ENCODE results near the gene NTM. TPM values are rescaled to one million over a fixed set of nuclear protein-coding genes. Genes with fewer than 3 reads are reported as not detected.

Gene NTM
- polyA plus RNA-seq, 1 experiment = 33.6 TPM

DNA sequence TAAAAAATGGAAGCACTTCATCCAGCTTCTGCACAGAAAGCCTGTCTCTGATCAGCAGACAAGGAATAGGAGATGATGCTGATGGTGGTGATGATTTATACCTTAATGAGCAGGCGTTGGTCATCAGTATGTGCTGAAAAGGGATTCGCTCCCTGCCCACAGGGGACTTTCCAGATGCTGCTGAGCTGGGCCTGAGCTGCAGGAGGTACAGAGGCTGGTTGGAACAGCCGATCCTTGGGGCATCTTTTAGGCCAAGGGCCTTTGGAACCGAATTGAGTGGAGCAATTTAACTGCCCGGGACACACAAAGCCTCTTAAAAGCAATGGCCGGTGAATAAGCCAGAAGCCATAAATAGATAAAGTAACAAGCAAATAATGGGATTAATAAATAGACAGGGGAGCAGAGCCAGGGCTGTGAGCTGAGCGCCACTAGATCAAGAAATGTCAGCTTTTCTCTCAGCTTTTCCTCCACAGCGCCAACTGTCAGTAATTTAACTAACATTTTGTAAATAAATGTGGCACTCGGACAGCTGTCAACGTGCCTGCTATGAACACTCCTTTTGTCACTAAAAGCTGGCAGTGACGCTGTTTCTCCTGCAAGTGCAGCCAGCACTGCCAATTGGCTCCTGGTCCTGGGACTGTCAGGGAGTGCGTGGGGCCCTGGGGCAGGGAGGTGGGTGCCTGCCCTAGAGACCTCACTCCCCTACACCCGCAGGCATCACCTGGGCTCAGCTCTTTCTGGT, 562.3 kb downstream of the NTM start:
- ChIA-PET POLR2A (no interaction called here), CTCF (interaction anchor here (1.1 to 2.8 kb wide), 4 partner anchors 10 to 194 kb away, joined by 3 to 9 read pairs (median 4); no protein-coding TSS in a partner anchor)
- TF ChIP-seq, protein P1, sequence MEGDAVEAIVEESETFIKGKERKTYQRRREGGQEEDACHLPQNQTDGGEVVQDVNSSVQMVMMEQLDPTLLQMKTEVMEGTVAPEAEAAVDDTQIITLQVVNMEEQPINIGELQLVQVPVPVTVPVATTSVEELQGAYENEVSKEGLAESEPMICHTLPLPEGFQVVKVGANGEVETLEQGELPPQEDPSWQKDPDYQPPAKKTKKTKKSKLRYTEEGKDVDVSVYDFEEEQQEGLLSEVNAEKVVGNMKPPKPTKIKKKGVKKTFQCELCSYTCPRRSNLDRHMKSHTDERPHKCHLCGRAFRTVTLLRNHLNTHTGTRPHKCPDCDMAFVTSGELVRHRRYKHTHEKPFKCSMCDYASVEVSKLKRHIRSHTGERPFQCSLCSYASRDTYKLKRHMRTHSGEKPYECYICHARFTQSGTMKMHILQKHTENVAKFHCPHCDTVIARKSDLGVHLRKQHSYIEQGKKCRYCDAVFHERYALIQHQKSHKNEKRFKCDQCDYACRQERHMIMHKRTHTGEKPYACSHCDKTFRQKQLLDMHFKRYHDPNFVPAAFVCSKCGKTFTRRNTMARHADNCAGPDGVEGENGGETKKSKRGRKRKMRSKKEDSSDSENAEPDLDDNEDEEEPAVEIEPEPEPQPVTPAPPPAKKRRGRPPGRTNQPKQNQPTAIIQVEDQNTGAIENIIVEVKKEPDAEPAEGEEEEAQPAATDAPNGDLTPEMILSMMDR (IDR thresholded peaks at IDR 0.05; ENCODE audit: insufficient read depth, low read depth, low read length) = no peak
- H3K36me3 ChIP-seq (ENCODE audit: control insufficient read depth, insufficient read depth, low read length) = no peaks in the 10 kb centered on the region
- no peak overlapping the region for H3K4me3 ChIP-seq (ENCODE audit: low read depth, low read length)
- DNase-seq (ENCODE audit: low read depth) = no peak
- H3K27me3 ChIP-seq (ENCODE audit: control insufficient read depth, insufficient read depth, low read length) = no peaks in the 10 kb centered on the region

DNA sequence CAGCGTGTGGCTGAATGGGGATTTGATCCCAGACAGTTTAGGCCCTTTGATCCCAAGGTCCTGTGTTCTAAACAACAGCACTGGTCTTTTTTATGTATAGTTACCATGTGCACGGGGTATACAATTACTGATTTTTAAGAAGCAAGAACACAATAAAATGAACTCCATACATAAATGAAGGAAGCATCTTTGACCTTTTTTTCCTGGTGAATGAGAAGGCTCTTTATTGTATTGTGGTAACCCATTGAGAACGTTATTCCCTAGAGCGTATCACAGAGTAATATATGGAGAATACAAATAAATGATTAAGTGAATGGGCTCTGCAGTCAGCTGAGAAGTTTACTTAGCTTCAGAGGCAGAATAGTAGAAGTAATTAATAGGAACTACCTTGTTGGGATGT, 563.6 kb downstream of the NTM start:
- Histone ChIP-seq H3K4me3 (ENCODE audit: low read depth, low read length) (no peak overlapping the region), H3K27me3 (ENCODE audit: control insufficient read depth, insufficient read depth, low read length) (no peaks in the 10 kb centered on the region), H3K36me3 (ENCODE audit: control insufficient read depth, insufficient read depth, low read length) (no peaks in the 10 kb centered on the region)
- TF ChIP-seq, protein P1 (IDR thresholded peaks at IDR 0.05; ENCODE audit: insufficient read depth, low read depth, low read length) = no peak
- POLR2A ChIA-PET = no interaction called here
- CTCF ChIA-PET = interaction anchor here (2.1 to 2.8 kb wide), 2 partner anchors 18 to 20 kb away, joined by 5 to 9 read pairs; no protein-coding TSS in a partner anchor
- no peak for DNase-seq (ENCODE audit: low read depth)

DNA sequence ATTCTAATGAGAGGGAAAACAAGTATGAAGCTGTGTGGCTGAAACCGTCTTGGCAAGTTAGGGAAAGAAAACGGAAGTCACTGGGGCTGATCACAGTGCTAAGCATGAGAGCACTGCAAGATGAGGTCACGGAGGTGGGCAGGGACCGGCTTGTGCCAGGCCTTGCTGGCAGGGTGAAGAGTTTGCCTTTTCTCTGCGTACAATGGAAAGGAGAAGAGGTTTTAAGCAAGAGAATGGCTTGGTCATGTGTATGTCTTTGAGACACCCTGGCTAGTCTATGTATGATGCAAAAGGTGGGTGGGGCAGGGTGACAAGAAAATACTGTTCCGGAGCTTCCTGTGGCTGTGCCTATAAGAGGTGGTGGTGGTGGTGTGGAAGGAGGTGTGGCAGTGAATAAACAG, 567.9 kb downstream of the NTM start:
- ChIA-PET CTCF (interaction anchor here (1.2 kb wide), 1 partner anchor 13 kb away, joined by 3 read pairs; no protein-coding TSS in a partner anchor), POLR2A (no interaction called here)
- TF ChIP-seq, protein P1 (IDR thresholded peaks at IDR 0.05; ENCODE audit: insufficient read depth, low read depth, low read length) = no peak
- no peak for DNase-seq (ENCODE audit: low read depth)
- Histone ChIP-seq H3K36me3 (ENCODE audit: control insufficient read depth, insufficient read depth, low read length) (no peaks in the 10 kb centered on the region), H3K27me3 (ENCODE audit: control insufficient read depth, insufficient read depth, low read length) (no peaks in the 10 kb centered on the region), H3K4me3 (ENCODE audit: low read depth, low read length) (no peak overlapping the region)

GRCh38 chr11:131940126-131940525, 569.7 kb downstream of the NTM start:
- H3K36me3 ChIP-seq (ENCODE audit: control insufficient read depth, insufficient read depth, low read length) = no peaks in the 10 kb centered on the region
- ChIA-PET CTCF (interaction anchor here (0.7 to 1.1 kb wide), 2 partner anchors 28 to 192 kb away, joined by 3 to 4 read pairs; no protein-coding TSS in a partner anchor), POLR2A (no interaction called here)
- no peak for DNase-seq (ENCODE audit: low read depth)
- TF ChIP-seq, protein P1 (IDR thresholded peaks at IDR 0.05; ENCODE audit: insufficient read depth, low read depth, low read length) = no peak
- H3K27me3 ChIP-seq (ENCODE audit: control insufficient read depth, insufficient read depth, low read length) = no peaks in the 10 kb centered on the region
- no peak overlapping the region for H3K4me3 ChIP-seq (ENCODE audit: low read depth, low read length)

GRCh38 chr11:131942878-131943277, 572.5 kb downstream of the NTM start:
- TF ChIP-seq, protein P1 (IDR thresholded peaks at IDR 0.05; ENCODE audit: insufficient read depth, low read depth, low read length) = no peak
- Histone ChIP-seq H3K4me3 (ENCODE audit: low read depth, low read length) (no peak overlapping the region), H3K36me3 (ENCODE audit: control insufficient read depth, insufficient read depth, low read length) (no peaks in the 10 kb centered on the region), H3K27me3 (ENCODE audit: control insufficient read depth, insufficient read depth, low read length) (no peaks in the 10 kb centered on the region)
- no peak for DNase-seq (ENCODE audit: low read depth)
- CTCF ChIA-PET = interaction anchor here (2.2 kb wide), 1 partner anchor 13 kb away, joined by 6 read pairs; no protein-coding TSS in a partner anchor
- POLR2A ChIA-PET = no interaction called here

Measured in BJ (cell line).